NCI-H2227 treated with DMSO at 0.1 percent for 48 hours (cell line): ENCODE results near the gene KDM4C.

Experiments used
- DNase-seq: peaks from one replicate; lab custom pipeline; 2025; lab: John Stamatoyannopoulos, UW

The KDM4C gene

DNA sequence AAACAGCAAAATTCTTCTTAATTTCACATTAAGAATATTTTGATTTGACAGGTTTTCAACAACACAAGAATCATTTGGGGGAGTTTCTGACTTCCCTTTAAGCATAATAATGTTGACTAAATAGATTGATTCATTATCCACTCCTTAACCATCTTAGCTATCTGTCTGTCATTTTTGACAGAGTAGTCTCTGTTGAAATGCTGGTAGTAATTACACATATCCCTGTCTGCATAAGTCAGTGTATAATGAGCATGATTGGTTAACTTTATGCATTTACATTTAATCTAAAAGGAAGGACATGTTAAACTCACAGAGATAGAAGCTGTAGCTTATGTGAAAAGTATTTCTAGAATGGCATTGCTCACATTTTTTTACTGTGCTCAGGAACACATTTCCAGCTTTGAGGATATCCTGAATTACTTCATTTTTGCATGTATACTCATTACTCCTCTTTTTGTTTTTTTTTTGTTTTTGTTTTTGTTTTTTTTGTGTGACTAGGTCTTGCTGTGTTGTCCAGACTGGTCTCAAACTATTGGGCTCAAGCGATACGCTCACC lies 385.9 kb downstream of the KDM4C start:
- no peak for DNase-seq

DNA sequence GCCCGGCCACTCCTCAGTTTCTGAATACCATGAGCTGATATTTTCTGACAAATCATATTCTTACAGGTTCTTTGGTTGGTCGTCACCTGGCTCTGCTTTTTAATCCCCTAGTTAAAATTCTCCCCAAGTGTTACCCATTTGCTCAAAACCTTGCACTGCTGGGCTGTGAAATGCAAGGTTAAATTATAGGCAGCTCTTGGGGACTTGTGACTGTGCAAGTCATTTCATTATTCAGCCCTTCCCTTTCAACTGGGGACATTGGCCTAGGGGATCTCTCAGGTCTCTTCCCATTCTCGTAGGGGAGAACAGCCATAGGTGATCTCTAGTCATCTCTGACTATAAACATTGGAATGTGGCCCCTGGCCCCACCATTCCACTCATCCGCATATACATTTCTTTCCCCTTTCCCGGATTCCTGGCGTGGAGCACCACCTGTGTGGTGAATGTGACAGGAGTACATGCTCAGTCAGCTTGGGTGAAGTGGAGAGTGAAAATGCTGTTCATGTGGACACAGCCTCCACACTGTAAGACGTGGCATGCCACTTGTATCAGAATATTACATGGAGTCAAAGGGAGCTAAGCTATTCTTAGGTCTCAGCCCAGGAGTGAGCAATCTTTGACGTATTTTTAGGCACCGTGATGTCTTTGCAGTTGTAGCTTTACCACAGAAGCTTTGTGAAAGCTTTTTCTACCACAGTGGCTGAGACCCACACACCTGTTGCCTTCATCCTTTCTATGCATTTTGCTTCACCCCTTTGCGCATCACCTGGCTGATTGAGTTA lies 386.7 kb downstream of the KDM4C start:
- DNase-seq = no peak

DNA sequence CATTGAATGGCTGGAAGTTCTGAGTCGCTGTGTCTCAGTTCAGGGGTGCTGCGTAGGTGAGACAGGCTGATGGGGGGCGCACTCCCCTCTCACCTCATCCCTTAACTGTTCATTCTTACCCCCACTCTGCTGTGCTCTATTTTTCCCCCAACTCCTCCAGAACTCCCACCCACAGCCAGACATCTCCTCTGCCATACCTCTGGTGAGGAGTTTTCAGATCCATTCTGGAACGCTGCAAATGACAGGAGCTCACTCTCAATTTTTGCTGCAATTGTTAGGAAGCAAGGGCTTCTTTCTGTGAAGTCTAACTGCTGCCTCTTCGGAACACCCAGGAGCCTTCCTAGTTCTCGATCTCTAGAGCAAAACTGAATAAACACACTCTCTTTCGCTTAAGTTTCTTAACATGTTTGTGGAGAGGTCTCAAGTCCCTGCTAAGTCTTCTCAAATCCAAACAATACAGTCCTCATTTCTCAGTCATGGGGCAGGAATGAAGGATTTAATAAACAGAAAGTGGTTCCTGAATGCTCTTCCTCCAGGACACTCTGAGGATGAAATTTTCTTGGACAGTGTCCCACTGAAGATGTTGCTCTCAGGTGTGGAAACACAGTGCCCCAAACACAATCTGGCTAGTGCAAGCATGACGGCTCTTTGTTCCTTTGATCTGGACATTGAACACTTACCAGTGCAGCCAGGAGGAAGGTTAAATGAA lies 387.7 kb downstream of the KDM4C start:
- DNase-seq = no peak

DNA sequence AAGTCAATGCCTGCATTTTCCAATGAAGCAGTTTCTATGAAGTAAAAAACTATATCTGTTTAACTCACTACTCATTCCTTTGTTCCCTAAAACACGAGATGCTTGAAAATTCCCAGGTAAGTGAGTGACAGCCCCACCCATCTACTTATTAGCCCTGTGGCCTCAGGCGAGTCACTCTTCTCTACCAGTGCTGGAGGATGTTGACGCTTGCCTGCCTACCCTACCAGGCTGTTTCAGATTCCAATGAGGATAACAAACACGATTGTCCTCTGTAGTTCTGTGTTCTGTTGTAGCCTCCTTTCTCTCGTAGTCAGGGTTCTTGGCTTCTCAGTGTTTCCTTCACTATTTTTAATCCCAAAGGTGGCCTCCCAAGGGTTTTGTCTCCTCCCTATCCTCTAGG lies 388.8 kb downstream of the KDM4C start:
- DNase-seq = no peak

DNA sequence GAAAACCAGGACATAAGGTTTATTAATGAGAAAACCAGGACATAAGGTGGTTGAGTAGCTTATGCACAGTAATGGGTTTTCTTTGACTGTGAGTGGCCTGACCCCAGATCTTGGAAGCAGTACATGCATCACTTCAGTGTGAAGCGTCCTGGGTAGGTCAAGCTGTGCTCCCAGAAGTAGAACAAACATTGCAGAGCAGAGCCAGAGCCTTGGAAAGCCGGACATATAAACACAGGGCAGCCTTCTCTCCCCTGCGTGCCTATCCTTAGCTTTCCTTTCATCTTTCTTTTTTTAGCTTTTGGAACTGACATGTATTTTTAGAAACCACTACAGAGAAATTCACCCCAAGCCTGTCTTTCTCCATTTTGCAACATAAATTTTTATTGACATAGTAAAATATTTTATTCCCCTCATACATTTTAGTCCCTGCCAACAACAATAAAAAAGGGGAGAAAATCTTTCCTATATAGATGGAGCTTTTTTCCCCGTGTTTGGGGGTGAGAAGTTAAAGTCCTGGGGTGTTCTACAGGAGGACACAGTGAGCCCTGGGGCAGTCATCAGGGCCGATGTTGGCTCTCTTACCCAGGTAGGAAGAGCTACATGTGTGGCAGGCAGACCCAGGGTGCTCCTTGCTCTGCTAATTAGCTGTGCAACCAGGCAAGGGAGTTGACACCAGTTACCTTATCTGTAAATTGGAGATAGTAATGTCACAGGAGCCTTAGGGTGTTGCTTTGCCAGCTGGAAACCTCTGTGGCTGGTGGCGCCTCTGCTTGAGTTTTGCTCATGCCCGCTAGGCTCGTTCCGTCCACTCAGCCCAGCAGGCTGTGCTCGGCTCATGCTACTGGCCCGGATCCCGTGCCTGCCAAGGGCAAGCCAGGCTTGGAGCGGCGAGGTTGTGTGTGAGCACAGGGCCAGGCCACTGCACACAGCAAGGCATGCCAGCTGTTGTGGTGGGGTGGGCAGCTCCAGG lies 389.6 kb downstream of the KDM4C start:
- no peak for DNase-seq

DNA sequence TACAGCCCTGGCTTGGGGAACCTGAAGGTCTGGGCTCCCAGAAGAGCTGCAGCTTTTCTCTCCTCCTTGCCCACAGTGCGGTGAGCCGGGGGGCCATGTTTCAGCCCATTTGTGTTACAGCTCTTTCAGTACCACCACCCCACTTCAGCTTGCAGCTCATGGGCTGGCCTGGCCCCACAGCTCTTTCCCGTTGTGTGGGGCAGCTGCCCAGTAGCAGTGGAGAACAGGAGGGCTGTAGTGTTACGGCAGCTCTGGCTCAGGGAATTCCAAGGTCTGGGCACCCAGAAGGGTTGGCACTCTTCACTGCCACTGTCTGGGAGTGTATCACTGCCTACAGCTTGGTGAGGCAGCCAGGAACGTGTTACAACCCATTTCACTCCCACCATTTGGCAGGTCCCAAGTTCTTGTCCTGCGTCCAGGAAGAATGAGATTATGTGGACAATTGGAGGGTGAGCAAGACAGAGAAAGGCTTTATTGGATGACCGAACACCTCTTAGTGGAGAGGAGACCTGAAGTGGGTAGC lies 390.5 kb downstream of the KDM4C start:
- no peak for DNase-seq

DNA sequence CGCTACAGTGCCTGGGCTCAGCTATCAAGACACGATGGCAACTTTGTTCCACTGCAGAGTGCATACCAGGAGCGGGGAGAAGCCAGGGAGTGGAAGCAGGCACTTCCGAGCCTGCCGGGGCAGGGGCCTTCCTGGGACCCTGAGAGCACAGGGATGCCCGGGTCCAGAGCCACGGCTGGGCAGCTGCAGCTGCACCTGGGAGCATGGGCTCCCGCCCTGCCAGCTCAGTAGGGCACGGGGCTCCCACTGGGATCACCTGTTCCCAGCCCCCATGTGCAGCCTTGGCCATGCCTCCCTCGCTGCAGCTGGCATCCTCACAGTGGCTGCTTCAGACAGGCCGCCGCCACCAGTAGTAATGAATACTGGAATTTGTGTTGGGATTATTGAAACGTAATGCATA lies 391.5 kb downstream of the KDM4C start:
- DNase-seq = no peak

DNA sequence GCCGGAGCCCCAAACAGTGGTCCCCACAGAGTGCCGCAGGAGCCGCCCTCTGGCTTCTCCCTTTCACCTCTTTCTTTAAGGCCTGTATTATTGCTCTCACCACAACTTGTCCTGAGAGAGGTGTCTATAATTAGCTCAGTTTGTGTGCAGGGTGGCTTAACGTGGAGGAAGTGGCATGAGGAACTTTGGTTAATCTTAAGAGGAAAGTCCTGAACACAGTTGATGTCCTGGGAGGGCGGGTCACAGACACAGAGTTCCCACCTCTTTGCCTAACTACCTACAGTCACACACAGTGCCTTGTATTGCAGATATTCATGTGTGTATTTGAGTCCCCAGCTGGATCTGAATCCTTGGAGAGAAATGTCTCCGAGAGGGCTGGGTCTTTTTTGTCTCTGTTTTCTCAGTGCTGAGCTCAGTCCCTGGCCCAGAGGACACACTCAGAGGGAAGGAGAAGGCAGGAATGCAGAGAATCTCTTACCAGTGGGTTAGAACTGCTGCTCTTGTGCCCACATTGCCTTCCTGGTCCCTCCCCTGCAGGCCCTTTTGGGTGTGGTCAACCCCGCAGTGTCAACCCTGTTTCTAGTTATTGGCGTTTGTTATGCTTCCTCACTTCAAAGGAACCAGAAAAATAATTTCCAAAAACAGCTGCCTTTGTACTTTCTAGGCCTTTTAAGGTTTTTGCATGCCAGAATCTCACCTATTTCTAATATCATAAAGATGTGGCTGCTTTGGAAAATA lies 392.5 kb downstream of the KDM4C start:
- no peak for DNase-seq

DNA sequence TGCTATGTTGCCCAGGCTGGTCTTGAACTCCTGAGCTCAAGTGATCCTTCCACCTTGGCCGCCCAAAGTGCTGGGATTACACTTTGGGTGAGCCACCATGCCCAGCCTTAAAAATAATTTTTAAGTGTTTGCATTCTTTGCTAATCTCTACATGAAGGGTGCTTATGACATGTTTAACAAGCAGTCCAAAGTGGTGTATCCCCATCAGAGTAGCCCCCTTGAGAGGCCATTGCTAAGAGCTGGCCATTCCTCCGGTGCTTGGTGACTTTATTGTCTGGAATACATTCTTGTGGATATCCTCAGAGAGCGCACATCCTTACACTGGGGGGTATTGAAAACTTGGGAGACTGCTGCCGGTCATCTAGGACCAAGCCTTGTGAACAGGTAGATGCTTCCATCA lies 395.4 kb downstream of the KDM4C start:
- no peak for DNase-seq

DNA sequence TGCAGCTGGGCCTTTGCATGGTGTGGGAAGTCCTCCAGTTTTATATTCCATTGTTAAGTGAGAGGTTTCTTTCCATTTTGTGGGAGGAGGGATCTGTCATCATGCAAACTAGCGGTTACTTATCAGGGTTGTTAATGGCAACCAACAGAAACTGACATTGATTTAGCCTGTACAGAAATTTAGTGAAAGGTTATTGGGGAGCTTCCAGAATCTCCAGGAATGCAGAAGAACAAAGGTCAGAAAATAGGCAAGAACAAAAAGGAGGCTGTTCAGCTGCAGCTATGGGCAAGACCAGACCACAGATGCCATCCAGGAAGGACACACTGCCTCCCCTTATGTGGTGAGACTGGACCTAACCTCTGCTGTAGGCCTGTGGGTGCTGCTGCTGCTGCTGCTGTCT lies 395.8 kb downstream of the KDM4C start:
- no peak for DNase-seq

DNA sequence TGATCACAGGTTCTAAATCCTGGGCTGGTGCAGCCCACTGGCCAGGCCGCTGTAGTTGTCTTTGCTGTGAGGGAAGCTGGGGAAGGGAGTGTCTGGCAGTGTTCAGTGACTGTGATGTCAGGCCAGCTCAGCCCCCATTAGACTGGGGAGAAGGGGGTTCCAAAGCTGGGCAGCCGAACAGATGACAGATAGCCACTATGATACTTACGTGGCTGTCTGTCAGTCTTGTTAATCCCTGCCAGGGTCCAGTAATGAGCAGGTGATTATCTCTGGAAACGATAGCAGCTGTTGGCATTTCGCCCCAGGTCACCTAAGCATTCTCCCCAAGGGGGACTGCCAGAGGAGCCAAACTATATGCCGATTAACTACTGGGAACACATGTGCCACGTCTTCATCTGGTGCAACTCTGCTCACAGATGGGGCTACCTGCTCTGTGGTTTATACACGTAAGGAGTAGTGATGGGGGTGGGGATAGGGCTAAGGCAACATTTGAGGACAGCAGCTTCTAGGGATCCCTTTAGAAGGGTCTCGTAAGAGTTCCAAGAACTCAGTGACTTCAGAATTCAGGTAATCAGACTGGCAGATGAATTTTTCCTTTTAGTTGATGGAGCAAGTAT lies 396.3 kb downstream of the KDM4C start:
- DNase-seq = no peak

DNA sequence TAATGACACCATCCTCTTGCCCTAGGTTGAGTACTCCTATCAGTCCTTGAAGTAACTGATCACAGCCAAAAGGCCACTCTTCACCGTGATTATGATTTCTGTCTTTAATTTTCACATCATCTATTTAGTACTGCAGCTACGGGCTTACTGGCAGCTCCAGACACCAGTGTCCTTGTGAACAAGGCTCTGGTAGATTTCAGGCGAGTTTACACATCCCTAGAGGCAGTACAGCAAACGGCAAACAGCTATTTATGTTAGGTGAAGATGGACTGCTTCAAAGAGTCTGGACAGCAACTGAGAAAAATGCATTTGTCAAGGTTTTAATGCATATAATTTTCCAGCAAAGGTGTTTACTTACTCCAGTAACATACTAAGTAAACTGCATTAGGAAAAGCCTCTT lies 396.9 kb downstream of the KDM4C start:
- no peak for DNase-seq

DNA sequence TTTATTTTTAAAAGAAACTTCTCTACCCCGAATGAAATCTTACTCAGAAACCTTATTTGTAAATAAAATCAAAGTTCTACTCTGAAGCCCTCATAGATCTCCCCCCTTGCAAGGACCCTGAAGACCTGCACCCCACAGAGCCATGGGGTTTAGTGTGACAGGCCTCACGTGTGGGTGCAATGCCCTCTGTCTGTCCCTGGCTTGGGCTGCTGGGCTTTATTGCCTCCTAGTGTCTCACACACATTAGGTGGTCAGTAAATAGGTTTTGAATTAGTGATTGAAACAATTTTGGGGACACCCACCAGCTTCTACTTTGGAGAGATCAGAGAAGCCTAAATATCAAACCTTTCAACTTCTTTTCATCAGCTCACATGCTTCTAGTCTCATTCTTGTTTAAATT lies 403.7 kb downstream of the KDM4C start:
- DNase-seq = no peak

DNA sequence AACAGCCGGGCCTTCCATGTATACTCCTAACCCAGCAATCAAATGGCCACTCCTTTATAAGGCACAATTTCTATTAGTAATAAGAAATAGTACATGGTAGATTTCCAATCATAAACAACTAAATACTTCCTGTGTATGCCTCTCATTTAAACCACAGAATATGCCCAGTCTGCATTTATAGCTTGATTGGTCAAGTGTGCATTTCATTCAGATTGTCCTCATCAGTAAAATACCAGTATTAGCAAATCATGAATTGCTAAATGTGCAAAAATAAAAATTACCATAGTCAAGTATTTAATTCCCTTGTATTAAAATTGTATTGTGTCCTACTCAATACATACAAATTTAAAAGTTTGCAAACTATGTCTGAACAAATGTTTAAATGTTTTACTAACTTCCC lies 406.2 kb downstream of the KDM4C start:
- DNase-seq = no peak

DNA sequence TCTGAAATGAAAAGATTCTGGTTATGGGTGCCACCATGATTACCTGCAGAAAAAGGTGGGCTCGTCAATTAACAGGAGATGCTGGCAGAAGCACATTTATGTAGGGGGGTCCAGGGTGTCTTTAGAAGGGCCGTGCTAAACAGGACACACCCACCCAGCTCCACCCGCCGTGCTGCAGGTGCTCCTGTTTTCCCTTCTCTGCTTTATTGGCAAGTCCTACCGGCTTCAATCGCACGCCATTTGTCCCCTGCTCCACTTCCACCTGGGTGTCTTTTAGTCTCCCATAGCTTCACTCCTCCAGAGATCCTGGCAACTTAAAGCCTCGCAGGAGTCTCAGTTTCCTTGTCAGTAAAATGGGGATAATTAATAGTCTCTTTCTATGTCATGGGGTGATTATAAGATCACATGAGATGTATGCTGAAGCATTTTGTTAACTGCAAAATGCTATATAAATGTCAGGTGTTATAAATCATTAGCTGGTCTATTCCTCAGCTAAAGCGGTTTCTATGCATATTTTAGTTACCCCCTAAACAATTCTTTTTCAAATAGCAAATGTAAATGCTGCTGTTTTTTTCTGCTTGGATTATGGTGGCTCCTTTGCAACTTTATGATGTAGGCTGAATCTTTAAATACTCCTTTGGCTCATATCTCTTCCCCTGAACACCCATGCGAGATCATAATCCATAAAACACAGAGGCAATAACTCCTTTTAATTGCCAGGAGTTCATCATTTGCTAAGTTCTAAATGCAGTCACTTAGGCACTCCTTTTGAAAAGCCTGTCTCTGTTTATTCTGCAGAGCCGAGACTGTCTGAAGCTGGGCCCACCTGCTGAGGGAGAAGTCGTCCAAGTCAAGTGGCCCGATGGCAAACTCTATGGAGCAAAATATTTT lies 406.9 kb downstream of the KDM4C start:
- DNase-seq = no peak

DNA sequence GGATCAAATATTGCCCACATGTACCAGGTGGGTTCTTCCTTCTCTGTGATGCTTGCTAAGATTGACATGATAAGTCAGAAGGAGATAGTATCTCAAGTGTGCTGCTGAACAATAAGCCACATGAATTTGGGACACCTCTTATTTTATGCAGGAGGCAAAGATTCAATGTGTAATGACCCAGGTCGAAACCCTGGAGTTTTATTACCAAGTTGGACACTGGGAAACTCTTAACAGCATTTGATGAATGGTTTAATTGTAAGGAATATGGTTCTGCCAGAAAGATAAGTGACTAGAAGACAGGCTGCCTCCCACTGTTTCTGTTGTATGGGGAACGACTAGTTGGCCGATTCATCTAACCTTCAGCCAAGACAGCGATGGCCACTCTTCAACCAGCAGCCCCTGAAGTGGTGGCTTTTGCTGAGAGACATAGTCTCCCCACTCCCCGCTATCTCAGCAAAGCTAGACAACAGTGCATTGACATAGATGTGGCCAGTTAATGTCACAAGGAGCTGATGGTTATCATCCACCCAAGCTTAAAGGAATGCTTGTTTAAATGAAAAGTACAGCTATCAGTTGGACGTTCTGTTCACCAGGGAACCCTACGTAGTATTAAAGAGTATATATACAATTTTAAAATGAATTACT lies 407.7 kb downstream of the KDM4C start:
- peak; percentile 5 for DNase-seq

DNA sequence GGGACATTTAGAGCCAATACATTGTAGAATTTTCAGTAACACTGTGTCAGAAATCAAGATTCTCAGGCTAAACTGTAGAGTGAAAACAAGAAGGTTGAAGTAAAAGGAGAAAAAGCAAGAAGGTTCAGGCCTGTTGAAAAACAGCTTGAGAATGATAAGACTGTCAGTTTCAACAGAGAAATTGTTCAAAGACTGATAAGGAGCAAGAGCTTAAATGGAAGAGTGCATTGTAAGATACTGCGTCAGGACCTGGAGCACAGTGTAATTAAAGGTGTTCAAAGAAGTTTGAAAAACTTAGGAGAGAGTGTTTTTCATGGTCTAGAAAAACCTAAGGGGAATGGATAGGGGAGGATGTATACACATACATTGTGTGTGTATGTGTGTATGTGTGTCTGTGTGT lies 408.3 kb downstream of the KDM4C start:
- DNase-seq = no peak

DNA sequence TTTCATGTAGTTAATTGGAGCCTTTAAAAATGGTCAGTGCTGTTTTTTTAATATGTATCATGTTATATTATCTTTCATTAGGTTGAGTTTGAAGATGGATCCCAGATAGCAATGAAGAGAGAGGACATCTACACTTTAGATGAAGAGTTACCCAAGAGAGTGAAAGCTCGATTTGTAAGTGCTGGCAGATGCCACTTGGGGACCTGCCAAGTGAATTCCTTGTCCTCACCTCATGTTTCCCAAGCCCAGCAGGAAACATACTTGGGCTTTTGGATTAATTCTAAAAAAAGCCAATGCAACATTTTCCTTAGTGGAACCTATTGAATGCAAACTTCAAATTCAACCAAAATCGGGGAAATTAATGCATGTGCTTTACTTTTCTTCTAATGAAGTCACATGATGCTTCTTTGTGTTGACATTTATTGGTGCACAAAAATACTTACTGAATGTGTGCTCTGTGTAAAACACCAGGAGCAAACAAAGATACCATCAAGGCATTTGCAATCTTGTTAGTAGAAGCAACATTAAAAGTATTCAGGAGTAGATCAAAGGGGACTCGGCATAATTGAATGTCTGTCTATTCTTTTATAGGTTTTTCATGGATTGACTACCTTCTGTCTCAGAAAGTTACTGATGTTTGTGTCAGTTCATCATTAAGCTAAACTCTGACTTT lies 412.1 kb downstream of the KDM4C start:
- DNase-seq = no peak
